GM18909 (cell line): ENCODE results near the gene NFKBIE.

Experiments used
- ATAC-seq: cut with Tn5 transposase; IDR thresholded peaks from one replicate; pipeline ENCODE4 v1.9.1; 2021; ENCODE audit warnings: mild to moderate bottlenecking; ENCODE audit not compliant: unreplicated experiment, poor library complexity

NFKBIE gene

GRCh38 chr6:44275271-44275748, 10.0 kb upstream of the NFKBIE start:
- no peak for ATAC-seq

DNA sequence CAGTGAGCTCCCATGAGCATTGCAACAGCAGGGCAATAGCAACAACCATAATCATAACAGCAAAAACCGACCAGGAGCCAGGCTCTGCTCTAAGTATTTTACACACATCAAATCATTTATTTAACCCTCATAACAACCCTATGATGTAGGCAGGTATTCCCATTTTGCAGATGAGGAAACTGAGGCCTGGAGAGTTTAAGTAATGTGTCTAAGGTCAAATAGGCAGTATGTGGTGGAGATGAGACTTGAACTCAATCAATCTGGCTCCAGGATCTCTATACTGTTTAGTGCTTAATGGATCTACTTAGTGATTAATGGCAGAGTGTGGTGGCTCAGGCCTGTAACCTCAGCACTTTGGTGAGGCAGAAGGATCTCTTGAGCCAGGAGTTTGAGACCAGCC, 8.3 kb upstream of the NFKBIE start:
- no peak for ATAC-seq

DNA sequence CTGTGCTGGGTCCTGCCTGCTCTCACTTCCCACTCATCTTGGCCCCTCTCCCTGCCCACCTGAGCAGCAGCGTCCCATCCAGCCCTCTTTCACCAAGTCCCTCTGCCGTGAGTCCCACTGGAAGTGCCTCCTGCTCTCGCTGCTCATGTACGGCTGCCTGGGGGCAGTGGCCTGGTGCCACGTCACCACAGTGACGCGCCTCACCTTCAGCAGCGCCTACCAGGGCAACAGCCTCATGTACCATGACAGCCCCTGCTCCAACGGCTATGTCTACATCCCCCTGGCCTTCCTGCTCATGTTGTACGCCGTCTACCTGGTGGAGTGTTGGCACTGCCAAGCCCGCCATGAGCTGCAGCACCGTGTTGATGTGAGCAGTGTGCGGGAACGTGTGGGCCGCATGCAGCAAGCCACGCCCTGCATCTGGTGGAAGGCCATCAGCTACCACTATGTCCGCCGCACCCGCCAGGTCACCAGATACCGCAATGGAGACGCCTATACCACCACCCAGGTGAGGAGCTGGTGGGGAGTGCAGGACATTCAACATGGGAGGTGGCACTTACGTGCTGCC, 7.7 kb upstream of the NFKBIE start:
- ATAC-seq, result no peak

DNA sequence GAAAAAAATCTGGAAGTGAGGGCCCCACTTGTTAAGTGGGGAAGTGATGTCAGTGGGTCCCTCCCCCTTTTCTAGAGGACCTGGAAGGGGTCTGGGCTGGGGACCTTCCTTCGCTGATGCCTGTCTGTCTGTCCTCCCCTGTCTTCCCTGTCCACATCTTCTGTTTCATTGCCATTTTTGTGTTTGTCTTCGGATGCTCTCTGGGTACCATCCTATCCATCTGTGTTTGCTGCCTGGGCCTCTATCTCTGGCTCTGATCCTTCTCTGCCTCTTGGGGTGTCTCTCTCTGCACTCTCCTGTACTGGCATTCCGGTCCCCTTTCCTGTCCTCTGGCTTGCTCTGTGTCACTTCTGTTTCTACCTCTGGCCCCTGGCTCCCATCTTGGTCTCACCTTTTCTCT, 7.2 kb upstream of the NFKBIE start:
- no peak for ATAC-seq

DNA sequence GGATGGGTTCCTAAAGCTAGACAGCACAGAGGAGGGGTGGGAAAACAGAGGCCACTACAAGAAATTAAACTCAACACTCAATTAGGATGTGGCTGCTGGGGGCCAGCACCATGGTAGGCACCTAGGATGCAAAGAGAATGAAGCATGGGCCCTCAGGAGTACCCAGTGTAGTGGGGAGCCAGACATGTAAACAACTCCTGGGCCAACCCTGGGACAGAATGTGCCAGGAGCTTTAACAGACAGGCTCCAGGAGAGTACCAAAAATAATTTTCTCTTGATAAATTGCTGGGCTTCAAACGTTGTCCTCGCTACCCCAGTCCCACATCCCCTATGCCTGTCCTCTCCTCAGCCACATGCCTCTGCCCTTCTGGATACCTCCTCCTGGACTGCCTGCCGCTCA, 6.6 kb upstream of the NFKBIE start:
- ATAC-seq, result no peak

DNA sequence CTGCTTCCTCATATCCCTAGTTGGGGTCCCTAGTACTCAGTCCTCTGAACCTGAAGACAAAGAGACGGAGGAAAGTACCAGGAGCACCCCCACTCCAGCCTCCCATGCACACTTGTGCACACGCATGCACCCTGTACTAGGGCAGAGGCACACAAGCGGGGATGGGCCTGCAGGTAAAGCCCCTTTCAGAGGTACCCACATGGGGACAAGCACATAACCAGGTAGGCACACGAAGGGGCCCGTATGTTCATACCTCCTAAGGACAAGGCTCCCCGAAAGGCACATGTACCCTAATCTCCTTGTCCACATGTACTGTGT, 6.0 kb upstream of the NFKBIE start:
- no peak for ATAC-seq

GRCh38 chr6:44270526-44271405, 5.4 kb upstream of the NFKBIE start:
- no peak for ATAC-seq

- ATAC-seq, result no peak
Observed at GRCh38 chr6:44269921-44270525, 4.7 kb upstream of the NFKBIE start, which contains the start of gene TMEM151B. Gene TMEM151B (plus strand): TSS chr6:44270450. CDS start chr6:44270743, 293 bp downstream.

DNA sequence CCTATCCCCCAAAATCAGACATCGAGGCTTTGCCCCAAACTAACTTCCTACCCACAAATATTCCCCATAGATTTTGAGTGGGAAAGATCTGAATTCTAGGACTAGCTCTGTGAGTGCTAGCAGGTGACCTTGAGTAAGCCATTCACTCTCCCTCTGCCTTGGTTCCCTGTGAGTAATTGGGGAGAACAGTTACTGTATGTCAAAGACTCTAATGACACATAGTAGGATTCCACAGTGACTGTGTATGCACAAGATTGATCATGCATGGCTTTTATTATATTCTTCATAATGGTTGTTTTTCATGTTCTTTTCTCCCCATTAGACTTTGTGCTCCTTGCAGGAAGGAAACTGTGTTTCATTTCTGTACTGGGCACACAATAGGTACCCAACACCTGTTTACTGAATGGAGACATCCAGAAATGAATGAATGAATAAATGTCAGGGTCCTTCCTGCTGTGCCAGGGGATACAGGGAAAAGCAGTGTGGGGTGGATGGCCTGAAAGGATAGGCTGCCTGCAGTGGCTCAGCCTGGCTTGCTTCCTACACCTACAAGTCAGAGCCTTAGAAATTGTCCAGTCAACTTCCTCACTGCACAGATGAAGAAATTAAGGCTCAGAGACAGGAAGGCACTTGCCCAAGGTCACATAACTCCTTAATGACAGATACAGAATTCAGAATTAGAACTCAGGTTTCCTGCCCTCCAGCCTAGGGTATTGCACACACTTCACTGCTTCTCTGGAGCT, 4.0 kb upstream of the NFKBIE start:
- ATAC-seq, result no peak

- no peak for ATAC-seq
Observed at GRCh38 chr6:44268095-44268628, 2.8 kb upstream of the NFKBIE start.

- ATAC-seq, result no peak
Observed at GRCh38 chr6:44267252-44267651, 1.9 kb upstream of the NFKBIE start.

GRCh38 chr6:44266347-44266746, 996 bp upstream of the NFKBIE start:
- peak; percentile 40 for ATAC-seq

DNA sequence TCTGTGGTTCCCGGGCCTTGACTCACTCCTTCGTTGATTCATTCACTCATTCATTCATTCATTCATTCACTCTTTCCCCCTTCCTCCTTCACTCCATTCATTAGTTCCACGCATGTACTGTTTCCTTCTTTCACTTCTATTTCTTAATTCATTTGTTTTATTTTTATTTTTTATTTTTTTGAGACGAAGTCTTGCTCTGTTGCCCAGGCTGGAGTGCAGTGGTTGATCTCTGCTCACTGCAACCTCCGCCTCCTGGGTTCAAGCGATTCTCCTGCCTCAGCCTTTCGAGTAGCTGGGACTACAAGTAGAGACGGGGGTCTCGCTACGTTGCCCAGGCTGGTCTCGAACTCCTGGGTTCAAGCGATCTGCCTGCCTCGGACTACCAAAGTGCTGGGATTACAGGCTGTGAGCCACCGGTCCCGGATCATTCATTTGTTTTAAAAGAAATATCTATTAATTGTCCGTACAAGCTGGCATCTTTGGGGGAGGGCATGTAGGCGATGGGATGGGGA, 427 bp upstream of the NFKBIE start:
- ATAC-seq, result no peak

GRCh38 chr6:44264154-44265006, 971 bp downstream of the NFKBIE start:
- ATAC-seq, result peak; percentile 42

GRCh38 chr6:44263354-44264100, 1.8 kb downstream of the NFKBIE start:
- no peak for ATAC-seq

DNA sequence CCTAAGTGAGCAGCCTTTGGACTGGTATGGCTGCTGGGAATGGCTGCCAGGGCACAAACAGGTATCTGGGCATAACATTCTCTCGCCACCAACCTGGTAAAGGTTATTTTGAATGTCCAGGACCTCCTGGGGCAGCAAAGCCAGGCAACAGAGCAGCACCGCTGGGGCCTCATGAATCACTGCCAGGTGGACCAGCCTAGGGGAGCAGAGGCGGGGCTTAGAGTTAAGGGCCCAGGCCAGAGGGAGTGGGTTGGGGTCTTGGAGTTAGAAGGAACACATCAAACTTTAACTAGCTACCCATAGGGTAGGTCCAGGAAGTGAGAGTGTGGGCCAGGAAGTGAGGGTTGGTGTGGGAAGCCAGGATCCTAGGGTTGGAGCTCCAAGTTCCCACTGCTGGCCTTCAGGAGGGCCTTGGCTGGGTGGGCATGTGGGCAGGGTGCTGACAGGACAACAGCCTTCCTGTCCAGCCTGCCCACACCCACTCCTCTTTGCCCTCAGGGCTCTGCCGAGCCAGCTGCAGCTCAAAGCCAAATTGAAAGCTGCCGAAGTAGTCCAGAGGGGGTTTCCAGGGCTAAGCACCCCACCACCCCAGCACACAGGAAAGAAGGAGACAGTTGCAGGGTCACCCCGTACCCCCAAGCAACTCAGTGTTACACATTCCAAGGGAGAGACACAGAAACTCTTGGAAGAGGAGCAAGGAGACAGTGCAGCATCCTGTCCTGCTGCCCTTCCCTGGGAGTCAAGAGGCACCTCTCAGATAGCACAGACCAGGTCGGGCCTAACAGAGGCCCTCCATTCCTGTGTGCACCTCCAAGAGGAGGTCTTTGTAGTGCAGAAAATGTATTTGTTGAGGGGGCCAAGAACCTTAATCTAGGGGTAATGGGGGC, 2.6 kb downstream of the NFKBIE start:
- ATAC-seq, result no peak

DNA sequence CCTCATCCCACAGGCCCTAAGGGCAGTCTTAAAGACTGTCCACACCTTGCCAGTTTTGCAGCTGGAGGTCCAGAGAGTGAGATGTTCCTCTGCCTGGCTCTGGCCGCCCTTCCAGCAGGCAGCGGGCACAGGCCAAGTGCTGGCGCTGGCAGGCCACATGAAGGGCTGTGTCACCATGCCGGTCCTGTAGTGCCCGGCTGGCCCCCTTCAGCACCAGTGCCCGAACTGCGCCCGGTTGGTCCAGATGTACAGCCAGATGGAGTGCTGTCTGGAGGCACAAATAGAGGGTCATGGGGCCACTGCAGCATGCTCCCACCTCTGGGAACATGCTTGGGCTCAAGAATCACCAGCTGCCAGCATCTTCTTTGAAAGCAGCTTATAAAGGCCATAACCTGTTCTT, 3.8 kb downstream of the NFKBIE start:
- no peak for ATAC-seq
